G401.6 (cell line): ENCODE data around the gene PLXNB1.
"Not testable (repeated sequence)": the region's sequence is repeated elsewhere in the genome, so short reads cannot be mapped to it uniquely, and the experiment has no call there.

Experiments used
- FAIRE-seq: peaks from 2 replicates; lab custom pipeline; 2012; peaks lifted over from hg19 to GRCh38; lab: Jason Lieb, UNC

PLXNB1 gene

GRCh38 chr3:48465531-48466378 is 35.9 kb upstream of the PLXNB1 start:
- FAIRE-seq = peak; percentile 45

GRCh38 chr3:48465237-48465530 is 35.3 kb upstream of the PLXNB1 start:
- no peak for FAIRE-seq

DNA sequence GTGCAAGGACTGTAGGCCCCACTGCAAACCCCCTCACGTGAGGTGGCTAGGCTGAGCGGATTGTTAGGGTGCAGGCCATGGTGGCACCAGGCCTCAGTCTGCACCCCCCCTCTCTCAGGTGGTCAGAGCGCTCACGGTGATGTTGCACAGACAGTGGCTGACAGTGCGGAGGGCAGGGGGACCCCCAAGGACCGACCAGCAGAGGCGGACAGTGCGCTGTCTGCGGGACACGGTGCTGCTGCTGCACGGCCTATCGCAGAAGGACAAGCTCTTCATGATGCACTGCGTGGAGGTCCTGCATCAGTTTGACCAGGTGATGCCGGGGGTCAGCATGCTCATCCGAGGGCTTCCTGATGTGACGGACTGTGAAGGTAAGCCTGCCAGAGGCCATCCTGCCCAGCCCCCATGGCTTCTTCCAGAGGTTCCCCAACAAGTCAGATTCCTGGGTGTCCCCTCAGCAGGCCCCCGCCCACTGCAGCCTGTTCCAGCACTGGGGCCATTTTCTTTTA is 34.9 kb upstream of the PLXNB1 start:
- FAIRE-seq = no peak

GRCh38 chr3:48463703-48464102 is 33.8 kb upstream of the PLXNB1 start:
- no peak for FAIRE-seq

GRCh38 chr3:48461767-48462166 is 31.9 kb upstream of the PLXNB1 start:
- FAIRE-seq = not testable (repeated sequence)

GRCh38 chr3:48460517-48460902 is 30.6 kb upstream of the PLXNB1 start:
- no peak for FAIRE-seq

DNA sequence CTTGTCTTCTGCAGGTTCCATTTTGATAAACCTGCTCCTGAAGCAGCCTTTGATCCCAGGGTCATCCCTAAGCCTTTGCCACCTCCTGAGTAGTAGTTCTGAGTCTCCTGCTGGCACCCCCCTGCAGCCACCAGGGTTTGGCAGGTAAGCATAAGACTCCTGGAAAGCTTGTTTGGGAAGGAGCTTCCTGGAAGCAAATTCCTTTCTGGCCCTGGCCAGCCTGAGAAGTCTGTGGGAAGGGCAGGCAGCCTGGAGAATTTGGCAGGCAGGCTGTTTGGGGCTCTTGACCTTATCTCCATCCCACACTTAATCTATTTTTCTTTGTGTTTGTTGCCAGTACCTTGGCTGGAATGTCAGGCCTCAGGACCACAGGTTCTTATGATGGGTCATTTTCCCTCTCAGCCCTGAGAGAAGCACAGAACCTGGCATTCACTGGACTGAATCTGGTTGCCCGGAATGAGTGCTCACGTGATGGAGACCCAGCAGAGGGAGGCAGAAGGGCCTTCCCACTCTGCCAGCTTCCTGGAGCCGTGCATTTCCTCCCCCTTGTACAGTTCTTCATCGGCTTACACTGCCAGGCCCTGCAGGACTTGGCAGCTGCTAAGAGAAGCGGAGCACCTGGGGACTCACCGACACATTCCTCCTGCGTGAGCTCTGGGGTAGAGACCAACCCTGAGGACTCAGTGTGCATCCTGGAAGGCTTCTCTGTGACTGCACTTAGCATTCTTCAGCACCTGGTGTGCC is 30.1 kb upstream of the PLXNB1 start:
- no peak for FAIRE-seq

GRCh38 chr3:48459331-48459730 is 29.4 kb upstream of the PLXNB1 start:
- FAIRE-seq = no peak

DNA sequence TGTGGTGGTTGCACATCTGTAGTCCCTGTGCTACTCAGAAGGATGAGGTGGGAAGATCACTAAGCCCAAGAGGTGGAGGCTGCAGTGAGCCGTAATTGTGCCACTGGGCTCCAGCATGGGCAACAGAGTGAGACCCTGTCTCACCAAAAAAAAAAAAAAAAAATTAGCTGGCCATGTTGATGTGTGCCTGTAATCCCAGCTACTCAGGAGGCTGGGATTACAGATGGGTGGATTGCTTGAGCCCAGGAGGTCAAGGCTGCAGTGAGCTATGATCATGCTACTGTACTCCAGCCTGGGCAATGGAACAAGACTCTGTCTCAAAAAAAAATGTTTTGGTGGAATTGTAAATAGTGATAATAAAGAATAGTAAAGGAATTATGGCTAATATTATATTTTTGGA is 26.6 kb upstream of the PLXNB1 start:
- FAIRE-seq = no peak

DNA sequence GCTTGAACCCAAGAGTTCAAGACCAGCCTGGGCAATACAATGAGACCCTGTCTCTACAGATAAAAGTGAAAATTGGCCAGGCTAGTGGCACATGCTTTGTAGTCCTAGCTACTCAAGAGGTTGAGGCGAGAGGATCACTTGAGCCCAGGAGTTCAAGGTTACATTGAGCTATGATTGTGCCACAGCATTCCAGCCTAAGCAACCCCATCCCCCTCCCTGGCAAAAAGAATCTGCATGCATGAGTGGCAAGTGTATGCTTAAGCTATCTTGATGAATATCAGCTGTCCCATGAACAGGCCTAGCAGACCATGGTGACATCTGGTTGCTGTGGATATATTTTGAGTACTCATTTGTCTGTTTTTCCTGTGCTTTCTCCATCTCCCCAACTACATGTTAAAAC is 21.4 kb upstream of the PLXNB1 start:
- no peak for FAIRE-seq

GRCh38 chr3:48446425-48447193 is 16.7 kb upstream of the PLXNB1 start, which contains the start of gene ATRIP:
Gene ATRIP, plus strand, starts transcription at chr3:48446737. Its CDS starts 109 bp downstream, at chr3:48446846.
- peak; percentile 8 for FAIRE-seq

DNA sequence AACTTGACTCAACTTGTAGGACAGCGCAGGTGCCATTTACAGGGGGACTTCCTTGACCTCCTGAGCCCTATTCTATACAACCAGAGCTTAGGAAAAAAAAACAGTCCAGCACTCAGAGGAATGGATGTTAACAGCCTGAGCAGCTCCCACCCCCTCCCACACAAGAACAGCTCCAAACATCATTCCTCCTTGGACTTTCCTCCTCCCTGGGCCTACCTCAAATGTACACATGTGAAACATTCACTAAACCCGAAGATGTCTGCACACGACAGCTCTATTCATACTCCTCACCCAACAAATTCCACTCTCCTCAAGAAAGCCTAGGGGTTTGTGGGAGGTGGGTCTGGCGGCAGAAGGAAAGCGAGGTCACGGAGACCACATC is 16.1 kb upstream of the PLXNB1 start:
- no peak for FAIRE-seq

DNA sequence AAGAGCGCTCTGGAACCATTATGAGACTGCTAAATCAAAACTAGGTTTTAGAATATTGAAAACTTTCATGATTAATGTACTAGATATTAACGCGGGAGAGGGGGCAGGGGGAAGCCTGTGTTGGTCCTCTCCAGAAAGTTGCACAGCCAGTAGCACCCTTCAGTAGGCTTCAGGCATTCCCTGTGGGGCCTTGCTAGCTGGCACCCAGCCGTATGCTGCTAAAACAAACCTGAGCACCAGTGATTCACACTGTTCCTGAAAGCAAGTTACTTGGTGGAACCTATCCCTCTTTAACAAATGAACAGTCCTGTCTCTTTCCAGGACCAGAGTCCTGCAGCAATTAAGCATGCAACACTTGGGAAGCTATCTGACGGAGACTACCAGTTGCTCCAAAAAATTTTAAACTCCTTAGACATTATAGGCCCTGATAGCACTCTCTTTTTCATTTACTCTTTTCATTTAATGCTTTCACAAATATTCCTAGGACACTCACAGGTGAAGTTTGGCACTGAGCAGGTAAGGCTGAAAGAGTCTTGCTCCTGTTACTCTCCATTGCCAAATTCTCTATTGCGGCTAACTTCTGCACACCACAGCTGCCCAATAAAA is 15.5 kb upstream of the PLXNB1 start:
- FAIRE-seq = no peak

GRCh38 chr3:48441940-48442339 is 12.1 kb upstream of the PLXNB1 start:
- no peak for FAIRE-seq

GRCh38 chr3:48440590-48440958 is 10.7 kb upstream of the PLXNB1 start:
- no peak for FAIRE-seq

- peak; percentile 98 for FAIRE-seq
These were observed 10.1 kb upstream of the PLXNB1 start, which contains the start of the genes CCDC51 and TMA7 for GRCh38 chr3:48439820-48440589. Gene CCDC51, minus strand, starts transcription at chr3:48440119. Its CDS starts 4,991 bp downstream, at chr3:48435128. Gene TMA7, plus strand, starts transcription at chr3:48440257. Its CDS starts 40 bp downstream, at chr3:48440297.

DNA sequence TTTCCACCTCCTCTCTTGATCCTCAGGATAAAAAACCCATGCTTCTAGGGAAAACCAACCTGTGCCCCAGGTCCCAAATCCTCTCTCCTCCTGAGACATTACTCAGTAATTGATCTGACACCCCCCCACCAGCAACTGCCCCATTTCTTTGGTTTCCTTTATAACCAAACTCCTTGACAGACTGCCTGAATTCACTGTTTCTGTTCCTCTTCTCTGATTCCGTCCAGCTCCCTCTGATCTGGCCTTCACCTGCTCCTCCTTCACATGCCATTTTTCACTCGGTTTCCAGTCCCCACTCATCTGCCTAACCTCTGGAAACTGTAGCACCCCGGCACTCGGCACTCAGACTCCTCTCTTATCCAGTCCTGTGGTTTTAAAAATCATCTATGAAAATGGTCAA is 7.9 kb upstream of the PLXNB1 start:
- no peak for FAIRE-seq

DNA sequence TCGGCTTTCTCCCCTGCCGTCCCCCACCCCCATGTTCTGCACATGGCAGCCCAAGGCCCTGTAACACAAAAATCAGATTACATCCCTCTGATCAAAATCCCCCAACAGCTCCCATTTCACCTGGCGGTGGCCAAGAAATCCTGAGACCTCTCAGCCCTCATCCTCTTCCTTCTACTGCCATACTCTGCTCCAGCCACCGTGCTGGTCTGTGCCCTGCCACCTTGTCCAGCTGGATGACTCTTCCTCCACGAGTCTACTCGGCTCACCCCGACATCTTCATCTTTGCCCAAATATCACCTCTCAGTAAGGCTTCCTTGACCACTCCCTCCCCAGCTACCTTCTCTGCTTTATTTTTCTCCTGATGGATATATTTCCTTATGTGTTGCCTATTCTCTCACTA is 7.0 kb upstream of the PLXNB1 start:
- no peak for FAIRE-seq

GRCh38 chr3:48436477-48436787 is 6.5 kb upstream of the PLXNB1 start:
- no peak for FAIRE-seq

- FAIRE-seq = peak; percentile 70
These were observed 6.0 kb upstream of the PLXNB1 start for GRCh38 chr3:48435774-48436476.

DNA sequence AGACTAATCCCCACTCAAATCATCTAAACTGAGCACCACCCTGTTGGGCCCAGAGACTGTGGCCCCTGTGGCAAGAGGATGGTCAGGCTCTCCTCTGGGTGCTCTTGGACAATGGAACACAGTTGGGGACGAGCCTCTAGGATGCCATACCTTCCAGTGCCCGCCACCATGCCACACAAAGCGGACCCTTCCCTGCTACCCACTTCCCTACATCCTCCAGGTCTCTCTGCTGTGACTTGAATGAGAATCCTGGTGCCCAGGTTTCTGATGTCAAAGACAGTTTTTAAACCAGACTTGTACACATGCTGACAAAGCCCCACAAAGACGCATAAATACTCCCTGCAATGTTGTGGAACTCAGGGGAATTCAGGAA is 5.3 kb upstream of the PLXNB1 start:
- FAIRE-seq = no peak
